GM12874 (cell line): Measurements from ENCODE around the gene GAGE12F.
"Not testable (repeated sequence)": the region's sequence is repeated elsewhere in the genome, so short reads cannot be mapped to it uniquely, and the experiment has no call there.

ENCODE experiments used
- TF ChIP-seq, protein P1 (sequence below): IDR thresholded peaks from 2 replicates; pipeline ENCODE4 v1.5.1; 2011; ENCODE audit warnings: low read depth, mild to moderate bottlenecking, control low read depth, low read length, moderate library complexity; ENCODE audit not compliant: insufficient read depth

Gene GAGE12F

DNA sequence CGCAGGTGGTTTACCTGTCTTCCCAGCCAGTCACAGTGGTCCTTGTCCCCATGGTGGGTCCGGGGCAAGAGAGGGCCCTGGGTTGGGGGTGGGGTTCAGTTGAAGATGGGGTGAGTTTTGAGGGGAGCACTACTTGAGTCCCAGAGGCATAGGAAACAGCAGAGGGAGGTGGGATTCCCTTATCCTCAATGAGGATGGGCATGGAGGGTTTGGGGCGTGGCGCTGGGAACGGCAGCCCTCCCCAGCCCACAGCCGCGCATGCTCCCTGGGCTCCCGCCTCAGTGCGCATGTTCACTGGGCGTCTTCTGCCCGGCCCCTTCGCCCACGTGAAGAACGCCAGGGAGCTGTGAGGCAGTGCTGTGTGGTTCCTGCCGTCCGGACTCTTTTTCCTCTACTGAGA, 38.1 kb downstream of the GAGE12F start, which contains the start of gene GAGE1:
Gene GAGE1, plus strand, starts transcription at position 301 of the 400 bp plus-strand sequence. CDS start 1,155 bp downstream, outside the sequence.
- TF ChIP-seq, protein P1, sequence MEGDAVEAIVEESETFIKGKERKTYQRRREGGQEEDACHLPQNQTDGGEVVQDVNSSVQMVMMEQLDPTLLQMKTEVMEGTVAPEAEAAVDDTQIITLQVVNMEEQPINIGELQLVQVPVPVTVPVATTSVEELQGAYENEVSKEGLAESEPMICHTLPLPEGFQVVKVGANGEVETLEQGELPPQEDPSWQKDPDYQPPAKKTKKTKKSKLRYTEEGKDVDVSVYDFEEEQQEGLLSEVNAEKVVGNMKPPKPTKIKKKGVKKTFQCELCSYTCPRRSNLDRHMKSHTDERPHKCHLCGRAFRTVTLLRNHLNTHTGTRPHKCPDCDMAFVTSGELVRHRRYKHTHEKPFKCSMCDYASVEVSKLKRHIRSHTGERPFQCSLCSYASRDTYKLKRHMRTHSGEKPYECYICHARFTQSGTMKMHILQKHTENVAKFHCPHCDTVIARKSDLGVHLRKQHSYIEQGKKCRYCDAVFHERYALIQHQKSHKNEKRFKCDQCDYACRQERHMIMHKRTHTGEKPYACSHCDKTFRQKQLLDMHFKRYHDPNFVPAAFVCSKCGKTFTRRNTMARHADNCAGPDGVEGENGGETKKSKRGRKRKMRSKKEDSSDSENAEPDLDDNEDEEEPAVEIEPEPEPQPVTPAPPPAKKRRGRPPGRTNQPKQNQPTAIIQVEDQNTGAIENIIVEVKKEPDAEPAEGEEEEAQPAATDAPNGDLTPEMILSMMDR: not testable (repeated sequence)

DNA sequence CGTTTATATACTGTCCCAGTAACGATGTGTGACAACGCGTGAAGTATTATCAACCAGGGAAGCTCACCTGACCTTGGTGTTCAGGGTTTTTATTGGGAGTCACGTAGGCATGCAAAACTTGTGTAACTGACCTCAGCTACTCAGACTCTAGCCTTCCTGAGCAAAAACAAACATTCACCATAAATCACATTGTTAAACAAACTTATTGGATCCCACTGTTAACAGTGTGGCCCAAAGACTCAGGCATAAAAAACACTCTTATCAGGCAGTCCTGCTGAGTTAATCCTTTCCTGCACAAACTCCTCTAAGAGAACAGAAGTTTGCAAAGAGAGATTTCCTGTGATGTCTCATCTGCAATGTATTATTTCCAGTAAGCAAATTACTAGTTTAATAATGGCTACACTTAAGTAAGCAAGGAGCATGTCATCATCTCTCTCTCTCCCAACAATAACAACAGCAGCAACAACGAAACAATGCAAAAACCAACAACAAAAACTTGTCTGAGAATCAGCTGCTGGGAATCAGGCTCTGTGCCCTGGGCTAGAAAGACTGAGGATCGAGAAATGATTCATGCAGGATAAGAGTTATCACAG, 50.2 kb downstream of the GAGE12F start:
- TF ChIP-seq, protein P1: no peak
